Left ventricle myocardium inferior (tissue), 1 donor: ENCODE results near the gene S100A13. TPM values are rescaled to one million over a fixed set of nuclear protein-coding genes. Genes with fewer than 3 reads are reported as not detected.
"Not testable (repeated sequence)": the region's sequence is repeated elsewhere in the genome, so short reads cannot be mapped to it uniquely, and the experiment has no call there.

ENCODE experiments used
- DNase-seq: peaks from one replicate; pipeline ENCODE4 v3.0.0-alpha.2; 2020
- H3K27ac ChIP-seq: fragments of 200-600 bp; replicated peaks from 2 replicates; pipeline ENCODE4 v1.8.0; 2021
- H3K27me3 ChIP-seq: fragments of 200-600 bp; 2 replicates; pipeline ENCODE4 v1.8.0; 2021; ENCODE audit warnings: low read depth
- H3K36me3 ChIP-seq: fragments of 200-600 bp; 2 replicates; pipeline ENCODE4 v1.8.0; 2021
- H3K4me1 ChIP-seq: fragments of 200-600 bp; 2 replicates; pipeline ENCODE4 v1.8.0; 2021
- H3K4me3 ChIP-seq: fragments of 200-600 bp; 2 replicates; pipeline ENCODE4 v1.8.0; 2021; ENCODE audit warnings: mild to moderate bottlenecking, moderate library complexity
- H3K9me3 ChIP-seq: fragments of 200-600 bp; replicated peaks from 2 replicates; pipeline ENCODE4 v1.8.0; 2021
- intact Hi-C: fragments of 100-400 bp; cut with micrococcal nuclease; formaldehyde crosslinking; loops from one replicate; pipeline ENCODE4 v1.11.0; 2022
- total RNA-seq: library from RNA; stranded (reverse); fragmentation: NEBNext Ultra II Directional; extraction: Animal tissue kit (Norgen Biotek cat#: 25700); gene quantifications from one replicate; pipeline ENCODE4 v1.2.1, GENCODE V29; 2021
- TF ChIP-seq, protein P1 (sequence below): fragments of 200-600 bp; IDR thresholded peaks from 2 replicates; pipeline ENCODE4 v1.8.0; 2021; ENCODE audit warnings: antibody characterized with exemption, mild to moderate bottlenecking, borderline replicate concordance
- donor health status: DM: no; HTN: yes; CAD: no; lungs with severe emphysema.

S100A13 gene
- total RNA-seq, 1 donor from 2014 or later, result 131 TPM

DNA sequence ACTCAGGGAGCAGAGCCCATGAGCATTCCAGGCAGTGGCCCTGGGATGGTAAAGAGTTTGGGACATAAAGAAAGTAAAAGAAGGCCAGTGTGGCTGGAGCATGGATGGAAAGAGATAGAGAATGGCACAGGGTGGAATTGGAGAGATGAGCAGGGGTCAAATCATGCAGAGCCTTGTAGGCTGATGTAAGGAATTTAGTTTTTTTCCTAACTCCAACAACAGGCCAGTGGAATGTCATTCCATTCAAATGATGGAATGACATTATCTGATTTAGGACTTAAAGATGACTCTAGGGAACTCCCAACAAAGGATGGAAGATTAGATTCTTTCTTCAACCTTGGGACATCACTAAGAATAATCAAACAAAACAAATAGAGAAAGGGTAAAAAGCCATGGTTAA lies 48.8 kb downstream of the S100A13 start:
- Histone ChIP-seq H3K27me3 (no peaks in the 10 kb centered on the region), H3K9me3 (no peaks in the 10 kb centered on the region), H3K36me3 (no peaks in the 10 kb centered on the region), H3K27ac (no peak overlapping the region), H3K4me1 (no peaks in the 10 kb centered on the region), H3K4me3 (no peak overlapping the region)
- TF ChIP-seq, protein P1, sequence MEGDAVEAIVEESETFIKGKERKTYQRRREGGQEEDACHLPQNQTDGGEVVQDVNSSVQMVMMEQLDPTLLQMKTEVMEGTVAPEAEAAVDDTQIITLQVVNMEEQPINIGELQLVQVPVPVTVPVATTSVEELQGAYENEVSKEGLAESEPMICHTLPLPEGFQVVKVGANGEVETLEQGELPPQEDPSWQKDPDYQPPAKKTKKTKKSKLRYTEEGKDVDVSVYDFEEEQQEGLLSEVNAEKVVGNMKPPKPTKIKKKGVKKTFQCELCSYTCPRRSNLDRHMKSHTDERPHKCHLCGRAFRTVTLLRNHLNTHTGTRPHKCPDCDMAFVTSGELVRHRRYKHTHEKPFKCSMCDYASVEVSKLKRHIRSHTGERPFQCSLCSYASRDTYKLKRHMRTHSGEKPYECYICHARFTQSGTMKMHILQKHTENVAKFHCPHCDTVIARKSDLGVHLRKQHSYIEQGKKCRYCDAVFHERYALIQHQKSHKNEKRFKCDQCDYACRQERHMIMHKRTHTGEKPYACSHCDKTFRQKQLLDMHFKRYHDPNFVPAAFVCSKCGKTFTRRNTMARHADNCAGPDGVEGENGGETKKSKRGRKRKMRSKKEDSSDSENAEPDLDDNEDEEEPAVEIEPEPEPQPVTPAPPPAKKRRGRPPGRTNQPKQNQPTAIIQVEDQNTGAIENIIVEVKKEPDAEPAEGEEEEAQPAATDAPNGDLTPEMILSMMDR, result no peak
- no peak for DNase-seq
- intact Hi-C loops, result no loop called here

DNA sequence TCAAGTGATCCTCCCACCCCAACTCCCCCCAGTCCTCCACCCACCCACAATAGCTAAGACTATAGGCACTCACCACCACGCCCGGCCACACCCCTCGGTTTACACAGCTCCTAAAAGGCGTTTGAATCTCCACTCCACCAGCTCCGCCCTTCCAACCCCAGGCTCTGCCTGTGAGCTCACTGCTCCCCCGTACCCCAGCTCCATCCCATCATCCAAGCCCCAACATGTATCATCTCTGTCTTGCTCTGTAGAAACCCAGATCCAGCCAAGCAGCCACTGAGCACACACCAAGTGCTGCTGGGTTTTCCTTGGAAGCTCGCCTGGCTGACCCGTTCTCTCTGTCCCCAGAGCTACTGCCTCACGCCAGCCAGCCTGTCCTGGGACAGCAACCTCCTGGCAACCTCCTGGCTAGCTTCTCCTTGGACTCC lies 49.7 kb downstream of the S100A13 start:
- DNase-seq, result no peak
- Histone ChIP-seq H3K4me3 (no peak overlapping the region), H3K27me3 (no peaks in the 10 kb centered on the region), H3K9me3 (no peaks in the 10 kb centered on the region), H3K4me1 (peaks cover 8% of the 10 kb centered on the region), H3K27ac (no peak overlapping the region), H3K36me3 (no peaks in the 10 kb centered on the region)
- intact Hi-C loops, result no loop called here
- TF ChIP-seq, protein P1, result no peak

DNA sequence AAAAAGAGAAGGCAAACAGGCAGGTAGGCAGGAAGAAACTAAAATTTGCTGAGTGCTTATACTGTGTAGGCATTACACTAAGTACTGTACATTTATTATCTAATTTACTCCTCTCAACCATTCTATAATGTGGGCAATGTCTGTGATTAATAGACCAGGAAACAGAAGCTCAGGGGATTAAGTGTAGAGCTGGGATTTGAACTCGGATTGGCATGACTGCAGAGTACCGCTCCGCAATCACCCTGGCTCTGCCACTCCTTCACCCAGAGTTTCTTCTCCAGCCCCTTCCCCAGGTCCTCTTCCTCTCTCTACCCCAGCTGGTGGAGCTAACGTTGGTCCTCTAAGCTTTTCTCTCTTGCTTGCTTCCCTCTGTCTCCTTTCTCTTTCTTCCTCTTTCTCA lies 50.2 kb downstream of the S100A13 start:
- H3K27me3 ChIP-seq, result no peaks in the 10 kb centered on the region
- TF ChIP-seq, protein P1, result no peak
- H3K4me1 ChIP-seq, result peaks cover 13% of the 10 kb centered on the region
- no peak overlapping the region for H3K27ac ChIP-seq
- intact Hi-C loops, result no loop called here
- H3K4me3 ChIP-seq, result no peak overlapping the region
- DNase-seq, result no peak
- no peaks in the 10 kb centered on the region for H3K36me3 ChIP-seq
- no peaks in the 10 kb centered on the region for H3K9me3 ChIP-seq

DNA sequence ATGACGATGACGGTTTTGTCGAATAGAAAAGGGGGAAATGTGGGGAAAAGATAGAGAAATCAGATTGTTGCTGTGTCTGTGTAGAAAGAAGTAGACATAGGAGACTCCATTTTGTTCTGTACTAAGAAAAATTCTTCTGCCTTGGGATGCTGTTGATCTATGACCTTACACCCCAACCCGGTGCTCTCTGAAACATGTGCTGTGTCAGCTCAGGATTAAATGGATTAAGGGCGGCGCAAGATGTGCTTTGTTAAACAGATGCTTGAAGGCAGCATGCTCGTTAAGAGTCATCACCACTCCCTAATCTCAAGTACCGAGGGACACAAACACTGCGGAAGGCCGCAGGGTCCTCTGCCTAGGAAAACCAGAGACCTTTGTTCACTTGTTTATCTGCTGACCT lies 51.8 kb downstream of the S100A13 start:
- H3K9me3 ChIP-seq, intact Hi-C loops, H3K27ac ChIP-seq, H3K4me3 ChIP-seq, H3K36me3 ChIP-seq, DNase-seq, H3K27me3 ChIP-seq: not testable (repeated sequence)
- H3K4me1 ChIP-seq, result peaks cover 14% of the 10 kb centered on the region

DNA sequence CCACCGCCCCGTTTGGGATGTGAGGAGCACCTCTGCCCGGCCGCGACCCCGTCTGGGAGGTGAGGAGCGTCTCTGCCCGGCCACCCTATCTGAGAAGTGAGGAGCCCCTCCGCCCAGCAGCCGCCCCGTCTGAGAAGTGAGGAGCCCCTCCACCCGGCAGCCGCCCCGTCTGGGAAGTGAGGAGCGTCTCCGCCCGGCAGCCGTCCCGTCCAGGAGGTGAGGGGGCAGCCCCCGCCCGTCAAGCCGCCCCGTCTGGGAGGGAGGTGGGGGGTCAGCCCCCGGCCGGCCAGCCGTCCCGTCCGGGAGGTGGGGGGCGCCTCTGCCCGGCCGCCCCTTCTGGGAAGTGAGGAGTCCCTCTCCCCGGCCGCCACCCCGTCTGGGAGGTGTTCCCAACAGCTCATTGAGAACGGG lies 52.2 kb downstream of the S100A13 start:
- H3K4me3 ChIP-seq, H3K27me3 ChIP-seq, H3K27ac ChIP-seq, DNase-seq, H3K9me3 ChIP-seq, intact Hi-C loops, H3K36me3 ChIP-seq: not testable (repeated sequence)
- peaks cover 14% of the 10 kb centered on the region for H3K4me1 ChIP-seq

DNA sequence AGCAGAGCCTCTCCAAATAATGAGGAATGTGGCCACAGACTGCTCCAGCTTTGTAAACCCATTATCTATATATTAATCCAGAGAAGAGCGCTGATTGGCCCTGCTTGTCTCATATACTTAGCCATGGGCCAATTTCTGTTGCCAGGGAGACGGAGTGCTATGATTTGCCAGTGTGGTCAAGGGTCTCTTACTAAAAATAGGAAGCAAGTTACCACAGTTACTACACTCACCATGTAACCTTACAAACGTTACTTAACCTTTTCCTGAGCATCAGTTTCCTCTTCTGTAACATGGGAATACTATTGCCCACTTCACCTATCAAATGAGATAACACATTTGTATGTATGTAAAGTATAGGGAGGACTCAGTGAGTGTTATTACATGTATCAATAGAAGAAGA lies 54.0 kb downstream of the S100A13 start:
- H3K27ac ChIP-seq, result no peak overlapping the region
- TF ChIP-seq, protein P1, result no peak
- H3K4me1 ChIP-seq, result peaks cover 21% of the 10 kb centered on the region
- no peaks in the 10 kb centered on the region for H3K36me3 ChIP-seq
- H3K4me3 ChIP-seq, result no peak overlapping the region
- intact Hi-C loops, result no loop called here
- H3K27me3 ChIP-seq, result no peaks in the 10 kb centered on the region
- DNase-seq, result no peak
- no peaks in the 10 kb centered on the region for H3K9me3 ChIP-seq

DNA sequence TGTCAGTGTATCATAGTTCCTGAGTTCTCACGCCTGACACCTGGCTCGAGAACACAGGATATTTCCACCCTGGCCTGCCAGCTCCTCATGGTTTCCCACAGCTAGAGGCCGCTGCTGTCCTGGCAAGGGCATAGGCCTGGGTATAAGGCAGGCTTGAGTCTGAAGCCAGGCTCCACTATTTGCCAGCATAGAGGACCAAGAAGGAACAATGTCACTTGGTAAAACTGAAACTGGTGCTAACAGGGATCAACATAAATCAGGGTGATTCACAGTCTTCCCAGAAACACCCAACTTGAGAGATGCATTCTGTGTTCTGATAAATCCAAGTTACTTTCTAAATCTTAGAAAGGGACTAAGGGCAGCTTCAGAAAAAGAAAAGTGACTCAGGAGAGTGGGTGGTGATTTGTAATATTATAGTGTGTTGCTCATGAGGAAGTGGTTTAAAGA lies 54.7 kb downstream of the S100A13 start:
- no peaks in the 10 kb centered on the region for H3K9me3 ChIP-seq
- H3K27ac ChIP-seq, result peak overlapping the region; percentile 61
- peaks cover 29% of the 10 kb centered on the region for H3K4me1 ChIP-seq
- H3K36me3 ChIP-seq, result no peaks in the 10 kb centered on the region
- intact Hi-C loops, result no loop called here
- DNase-seq, result peak; percentile 72
- no peak overlapping the region for H3K4me3 ChIP-seq
- no peaks in the 10 kb centered on the region for H3K27me3 ChIP-seq
- TF ChIP-seq, protein P1, result peak; percentile 89
